Globus pallidus (tissue), 1 donor: Measurements from ENCODE around the gene DHX8.

Source experiments
- DNase-seq: peaks from one replicate; pipeline ENCODE4 v3.0.0-alpha.2; 2015; ENCODE audit warnings: low spot score

The DHX8 gene

DNA sequence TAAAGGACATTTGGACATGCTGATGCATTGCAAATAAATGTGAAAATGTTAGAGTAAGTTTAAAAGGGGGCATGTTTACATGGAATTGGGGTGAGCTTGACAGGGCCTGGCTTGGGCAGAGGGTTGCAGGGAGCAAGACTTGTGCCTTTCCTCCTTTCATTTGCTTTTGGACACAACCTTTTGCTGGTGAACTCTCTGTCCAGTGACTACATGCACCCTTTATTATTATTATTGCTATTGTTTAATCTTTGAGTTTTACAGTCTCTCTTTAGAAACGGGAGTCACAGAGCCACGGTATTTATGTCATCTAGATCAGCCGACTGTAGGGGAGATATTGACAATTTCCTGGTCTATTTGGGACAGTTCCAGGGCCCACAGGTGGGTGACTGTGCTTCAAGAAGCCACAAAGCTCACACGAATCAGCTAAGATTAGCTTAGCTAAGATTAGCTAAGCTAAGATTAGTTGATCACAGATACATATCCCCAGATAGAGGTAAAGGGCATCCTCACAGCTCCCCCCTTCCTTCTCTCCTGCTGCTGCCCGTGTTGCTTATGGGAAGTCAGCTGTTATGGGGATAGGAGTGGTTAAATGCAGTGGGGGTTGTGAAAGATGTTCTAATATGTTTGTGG, 91.2 kb downstream of the DHX8 start:
- no peak for DNase-seq
